Measurements from ENCODE around the gene GPR176.

Gene GPR176

GRCh38 chr15:39807791-39808190 lies 112.3 kb downstream of the GPR176 start:
- no peak for DNase-seq (ENCODE audit: low spot score)

GRCh38 chr15:39804026-39804425 lies 116.0 kb downstream of the GPR176 start:
- DNase-seq (ENCODE audit: low spot score), result no peak

DNA sequence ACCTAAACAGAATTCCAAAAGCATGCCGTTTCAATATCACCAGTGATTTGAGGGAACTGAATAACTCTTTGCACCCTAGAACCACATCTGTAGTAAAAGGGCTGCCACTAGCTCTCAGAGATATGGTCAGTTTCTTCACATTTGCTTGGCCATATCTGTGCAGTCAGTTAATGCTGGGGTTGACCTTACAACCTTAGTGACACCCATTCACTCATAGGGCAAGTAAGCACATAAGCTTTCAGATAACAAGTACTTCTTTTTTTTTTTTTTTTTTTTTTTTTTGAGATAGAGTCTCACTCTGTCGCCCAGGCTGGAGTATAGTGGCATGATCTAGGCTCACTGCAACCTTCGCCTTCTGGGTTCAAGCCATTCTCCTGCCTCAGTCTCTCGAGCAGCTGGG lies 117.0 kb downstream of the GPR176 start:
- DNase-seq (ENCODE audit: low spot score), result no peak

GRCh38 chr15:39801641-39802309 lies 118.3 kb downstream of the GPR176 start:
- DNase-seq (ENCODE audit: low spot score), result no peak

- no peak for DNase-seq (ENCODE audit: low spot score)
These were observed 120.5 kb downstream of the GPR176 start for GRCh38 chr15:39799552-39800011.

GRCh38 chr15:39798382-39798781 lies 121.7 kb downstream of the GPR176 start:
- no peak for DNase-seq (ENCODE audit: low spot score)

- DNase-seq (ENCODE audit: low spot score), result no peak
These were observed 122.7 kb downstream of the GPR176 start for GRCh38 chr15:39797407-39797806.

DNA sequence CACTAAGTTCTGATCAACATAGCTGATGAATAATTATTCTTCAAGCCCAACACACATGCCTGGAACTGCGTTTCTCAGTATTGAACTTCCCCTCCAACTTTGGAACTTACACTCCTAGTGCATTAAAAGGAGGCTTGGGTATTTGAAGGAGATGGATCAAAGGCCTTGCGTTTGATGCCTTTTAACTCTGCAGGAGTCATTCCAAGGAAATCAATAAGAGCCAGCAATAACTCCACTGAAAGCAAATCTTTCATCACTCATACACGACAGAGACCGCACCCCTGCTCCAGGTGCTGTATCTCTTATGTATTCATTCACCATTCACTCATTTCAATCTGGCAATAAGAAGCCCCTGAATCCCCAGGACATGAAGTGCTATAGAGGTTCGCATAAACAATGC lies 123.5 kb downstream of the GPR176 start:
- no peak for DNase-seq (ENCODE audit: low spot score)

DNA sequence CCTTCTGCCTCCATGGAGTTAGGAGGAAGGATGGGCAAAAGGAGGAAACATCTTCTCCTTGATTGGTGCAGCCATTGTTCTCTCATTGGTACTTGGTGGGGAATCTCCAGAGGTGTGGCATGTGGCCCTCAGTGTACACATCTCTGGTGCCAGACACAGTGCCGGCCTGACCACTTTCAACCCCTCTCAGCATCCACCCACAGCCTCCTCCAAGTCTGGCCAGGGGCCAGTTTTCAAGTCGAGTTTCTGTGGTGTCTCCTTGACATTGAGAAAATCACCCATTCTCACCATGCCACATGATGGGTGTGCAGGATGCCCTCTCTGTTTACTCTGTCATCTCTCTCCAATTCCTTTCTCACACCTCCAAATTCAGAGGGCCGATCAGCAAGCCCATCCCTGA lies 124.6 kb downstream of the GPR176 start:
- no peak for DNase-seq (ENCODE audit: low spot score)

DNA sequence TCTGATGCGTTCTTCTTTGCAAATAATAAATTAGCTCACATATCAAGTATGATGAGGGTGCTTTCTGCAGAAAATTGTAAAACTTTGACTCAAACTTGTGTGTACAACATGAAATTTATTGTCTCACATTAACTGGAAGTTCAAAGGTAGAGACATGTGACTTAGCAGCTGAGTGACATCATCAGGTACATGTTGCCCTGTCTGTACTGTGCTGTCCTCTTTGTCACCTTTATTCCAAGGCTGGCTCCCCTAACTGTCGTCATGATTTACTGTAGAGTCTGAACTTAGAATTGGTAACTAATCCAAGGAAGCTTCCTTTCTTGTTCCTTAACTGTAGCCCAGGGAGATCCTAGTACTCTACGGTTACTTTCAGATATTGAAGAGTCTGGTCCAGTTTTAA lies 125.1 kb downstream of the GPR176 start:
- no peak for DNase-seq (ENCODE audit: low spot score)

DNA sequence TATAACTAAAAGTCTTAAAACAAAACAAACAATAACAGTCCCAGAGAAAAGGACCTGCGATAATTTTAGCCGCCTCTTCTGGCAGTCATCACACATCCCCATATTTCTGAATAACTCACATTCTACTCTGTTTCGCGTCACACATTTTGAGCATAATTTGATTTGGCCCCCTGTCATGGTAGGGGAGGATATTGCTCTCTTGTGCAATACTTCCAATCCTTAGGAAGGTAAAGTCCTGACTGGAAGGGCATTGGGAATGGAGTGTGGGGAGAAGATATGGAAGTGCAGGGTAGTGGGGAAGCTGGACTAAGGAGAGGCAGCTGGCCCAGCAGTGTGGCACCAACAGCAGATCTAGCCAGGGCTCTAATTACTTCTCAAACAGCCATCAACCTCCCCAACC lies 126.1 kb downstream of the GPR176 start:
- no peak for DNase-seq (ENCODE audit: low spot score)

DNA sequence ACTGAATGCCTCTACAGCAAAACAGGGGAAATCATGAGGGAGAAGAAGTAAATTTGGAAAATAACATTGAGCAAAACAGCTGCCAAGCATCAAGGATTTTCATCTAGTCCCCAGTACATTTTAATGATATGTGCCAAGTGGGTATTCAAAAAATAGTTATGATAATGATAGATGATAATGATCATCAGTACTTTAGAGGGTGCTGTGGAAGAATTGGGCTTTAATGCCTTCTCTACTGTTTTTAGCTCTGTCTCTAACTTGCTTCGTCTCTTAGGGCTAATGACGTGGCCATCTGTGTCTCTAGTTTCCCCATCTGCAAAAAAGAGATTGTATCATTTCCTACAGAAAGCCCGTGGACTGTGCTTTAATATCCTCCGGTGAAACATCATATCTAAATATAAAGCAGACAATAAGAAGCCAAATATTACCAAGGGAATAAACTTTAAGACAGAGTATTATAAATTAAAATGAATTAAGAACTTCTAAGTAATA lies 127.2 kb downstream of the GPR176 start:
- no peak for DNase-seq (ENCODE audit: low spot score)

DNA sequence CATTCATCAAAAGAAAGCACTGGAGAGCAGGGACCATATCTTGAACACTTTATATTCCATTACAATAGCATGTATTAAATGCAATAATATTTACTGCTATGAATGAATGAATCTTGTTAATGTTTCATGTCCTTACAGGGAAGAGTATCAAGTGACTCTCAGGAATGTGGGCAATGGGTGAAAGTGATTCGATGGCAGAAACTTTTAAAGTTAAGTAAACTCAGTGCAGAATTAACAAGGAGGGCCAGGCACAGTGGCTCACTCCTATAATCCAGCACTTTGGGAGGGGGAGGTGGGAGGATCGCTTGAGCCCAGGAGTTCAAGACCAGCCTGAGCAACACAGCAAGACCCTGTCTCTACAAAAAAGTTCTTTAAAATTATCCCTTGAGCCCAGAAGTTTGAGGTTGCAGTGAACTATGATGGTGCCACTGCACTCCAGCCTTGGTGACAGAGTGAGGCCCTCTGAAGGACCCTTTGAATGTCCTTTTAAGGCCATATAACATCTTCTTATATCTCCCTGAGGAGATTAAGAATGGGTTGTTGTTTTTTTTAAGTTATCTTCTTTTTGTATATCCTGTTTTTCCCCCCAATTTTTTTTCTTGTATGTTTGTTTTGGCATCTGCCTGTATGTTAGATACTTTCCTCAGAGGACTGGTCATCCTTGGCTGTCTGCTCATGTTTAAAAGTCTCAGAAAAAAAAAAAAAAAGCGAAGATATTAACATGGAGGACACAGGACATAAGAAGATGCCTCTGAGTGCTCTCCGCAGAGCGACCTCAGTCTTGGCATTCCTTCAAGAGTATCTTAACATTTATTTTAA lies 127.8 kb downstream of the GPR176 start:
- no peak for DNase-seq (ENCODE audit: low spot score)

GRCh38 chr15:39789736-39790135 lies 130.3 kb downstream of the GPR176 start:
- no peak for DNase-seq (ENCODE audit: low spot score)

DNA sequence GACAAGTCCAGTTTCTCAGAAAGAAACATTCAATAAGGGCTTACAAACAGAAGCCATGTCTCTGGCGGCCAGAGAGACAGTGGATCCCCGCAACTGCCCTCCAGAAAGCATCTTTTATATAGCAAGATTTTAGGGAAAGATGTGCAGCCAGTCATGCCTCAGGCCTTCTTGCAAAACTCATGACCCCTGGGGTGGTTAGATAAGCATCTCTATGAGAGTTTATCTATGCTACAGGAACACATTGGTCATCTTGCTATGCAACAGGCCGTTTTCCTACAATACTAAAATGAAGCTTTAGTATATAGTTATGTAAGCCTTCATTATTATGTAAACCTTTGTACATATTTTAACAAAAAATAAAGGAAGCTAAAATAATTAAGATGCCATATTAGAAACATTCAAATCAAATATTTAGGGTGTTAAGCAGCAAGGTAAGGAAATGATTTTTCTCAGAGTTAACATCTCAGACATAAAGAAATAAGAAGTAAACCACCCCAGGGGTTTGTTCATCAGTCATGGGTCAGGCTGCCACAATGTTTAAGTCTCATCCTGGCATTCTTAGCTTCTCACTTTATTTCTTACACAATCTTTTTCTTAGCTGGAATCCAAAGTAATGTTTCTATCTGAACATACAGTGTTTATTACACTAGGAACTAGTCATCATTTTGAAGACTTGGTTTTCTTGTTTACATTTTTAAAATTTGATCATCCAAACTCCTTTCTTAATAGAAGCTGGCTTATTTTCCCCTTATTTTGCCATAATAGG lies 131.1 kb downstream of the GPR176 start:
- no peak for DNase-seq (ENCODE audit: low spot score)

- DNase-seq (ENCODE audit: low spot score), result no peak
These were observed 132.0 kb downstream of the GPR176 start for GRCh38 chr15:39788108-39788507.

GRCh38 chr15:39787479-39787878 lies 132.6 kb downstream of the GPR176 start:
- DNase-seq (ENCODE audit: low spot score), result no peak

DNA sequence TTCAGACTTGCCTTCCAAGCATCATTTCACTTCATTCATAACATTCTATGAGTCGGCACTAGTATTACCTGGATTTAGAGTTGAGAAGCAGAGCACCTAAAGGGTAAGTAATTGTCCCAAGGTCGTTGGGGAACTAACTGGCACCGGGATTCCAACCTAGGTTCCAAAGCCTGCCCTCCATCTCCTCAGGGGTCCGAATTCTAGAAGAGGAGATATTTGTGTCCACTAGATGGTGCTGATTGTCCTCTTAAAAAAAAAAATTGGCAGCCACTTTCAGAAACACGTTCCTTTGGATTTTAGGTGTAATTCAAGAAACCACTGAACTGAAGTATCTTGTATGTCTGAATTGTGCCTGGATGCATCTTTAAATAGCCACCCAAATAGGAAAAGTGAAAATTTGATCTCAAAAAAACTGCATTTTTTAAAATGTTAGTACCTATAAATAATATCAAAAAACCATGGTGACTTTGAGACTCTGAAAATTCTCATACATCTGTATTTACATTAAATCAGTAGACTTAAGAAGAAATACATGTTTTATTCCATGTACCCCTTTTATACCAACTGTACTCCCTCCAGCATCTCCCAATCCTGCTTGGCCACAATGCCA lies 133.5 kb downstream of the GPR176 start:
- DNase-seq (ENCODE audit: low spot score), result peak; percentile 39

DNA sequence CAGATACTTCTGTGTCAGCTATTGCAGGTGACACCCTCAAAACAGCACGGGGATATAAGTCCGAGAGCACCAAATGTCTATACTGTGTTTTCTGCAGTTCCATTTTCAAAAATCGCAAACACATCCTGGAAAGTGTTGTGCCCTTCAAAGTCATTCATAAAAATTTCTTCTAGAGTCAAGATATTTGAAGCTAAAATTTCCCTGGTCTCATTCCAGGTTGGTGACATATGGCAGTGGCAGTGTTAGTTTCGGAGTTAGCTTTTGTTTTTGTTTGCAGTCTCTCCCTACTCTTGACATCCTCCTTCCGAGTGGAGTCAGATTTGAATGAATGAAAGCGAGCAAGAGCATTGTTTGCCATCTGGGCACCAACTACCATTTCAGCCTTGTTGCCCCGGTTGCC lies 134.2 kb downstream of the GPR176 start:
- DNase-seq (ENCODE audit: low spot score), result no peak

GRCh38 chr15:39785139-39785538 lies 134.9 kb downstream of the GPR176 start:
- no peak for DNase-seq (ENCODE audit: low spot score)

DNA sequence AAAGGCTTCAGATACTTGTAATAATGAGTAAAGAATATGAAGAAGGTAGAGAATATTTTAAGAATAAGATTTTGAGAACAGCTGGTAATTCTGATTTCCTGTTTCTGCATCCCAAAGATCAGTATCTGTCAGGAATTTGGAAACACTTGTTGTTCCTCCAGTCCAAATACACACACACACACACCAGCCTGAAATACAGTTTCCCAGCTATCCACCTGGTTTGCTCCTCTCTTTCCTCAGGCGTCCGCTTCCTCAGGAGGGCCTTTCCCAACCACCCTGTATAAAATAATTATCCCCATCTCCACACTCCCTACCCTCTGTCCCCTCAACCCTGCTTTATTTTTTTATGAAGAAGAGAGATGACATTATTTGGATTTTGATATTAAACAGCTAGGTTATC lies 135.4 kb downstream of the GPR176 start:
- no peak for DNase-seq (ENCODE audit: low spot score)

DNA sequence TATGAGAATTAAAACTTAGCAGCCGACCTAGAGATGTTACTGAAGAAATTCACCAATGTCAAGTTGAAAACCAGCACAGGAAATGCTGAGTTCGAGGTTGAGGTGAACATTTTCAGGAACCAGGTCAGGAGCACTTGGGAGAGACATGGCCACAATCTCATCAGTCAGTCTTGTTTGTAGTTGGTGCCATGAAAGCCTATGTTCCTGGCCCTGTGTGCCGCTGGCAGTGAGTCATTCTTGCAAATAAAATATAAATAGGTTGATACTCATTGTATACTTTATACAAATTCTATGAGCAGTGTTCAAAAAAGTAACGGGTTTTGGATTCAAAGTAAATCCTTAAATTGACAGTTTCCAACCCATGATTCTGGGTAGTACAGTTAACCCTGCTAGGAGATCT lies 135.9 kb downstream of the GPR176 start:
- DNase-seq (ENCODE audit: low spot score), result no peak

Data from hepatic stellate cell (primary cell).